SKM-1 (cell line): ENCODE results near the gene PLD6.
"Not testable (repeated sequence)": the region's sequence is repeated elsewhere in the genome, so short reads cannot be mapped to it uniquely, and the experiment has no call there.

Experiments
- DNase-seq: peaks from one replicate; lab custom pipeline; 2025; ENCODE audit not compliant: unreplicated experiment; lab: John Stamatoyannopoulos, UW

Gene PLD6

GRCh38 chr17:17177176-17177575 is 29.0 kb downstream of the PLD6 start:
- DNase-seq, result no peak

GRCh38 chr17:17176341-17176740 is 29.8 kb downstream of the PLD6 start:
- no peak for DNase-seq

- no peak for DNase-seq
These were observed 30.2 kb downstream of the PLD6 start for GRCh38 chr17:17175917-17176316.

- DNase-seq, result no peak
These were observed 30.8 kb downstream of the PLD6 start for GRCh38 chr17:17175340-17175739.

GRCh38 chr17:17173921-17174320 is 32.2 kb downstream of the PLD6 start:
- DNase-seq, result no peak

- no peak for DNase-seq
These were observed 33.1 kb downstream of the PLD6 start for GRCh38 chr17:17172990-17173389.

- no peak for DNase-seq
These were observed 33.9 kb downstream of the PLD6 start for GRCh38 chr17:17172001-17172939.

- DNase-seq, result no peak
These were observed 34.9 kb downstream of the PLD6 start for GRCh38 chr17:17171186-17171585.

- DNase-seq, result no peak
These were observed 35.7 kb downstream of the PLD6 start for GRCh38 chr17:17170346-17170985.

- DNase-seq, result no peak
These were observed 36.7 kb downstream of the PLD6 start for GRCh38 chr17:17169396-17169795.

- no peak for DNase-seq
These were observed 37.7 kb downstream of the PLD6 start for GRCh38 chr17:17168401-17168800.

GRCh38 chr17:17167986-17168385 is 38.1 kb downstream of the PLD6 start:
- no peak for DNase-seq

GRCh38 chr17:17167356-17167755 is 38.8 kb downstream of the PLD6 start:
- DNase-seq, result no peak

GRCh38 chr17:17166446-17166845 is 39.7 kb downstream of the PLD6 start:
- no peak for DNase-seq

- no peak for DNase-seq
These were observed 40.3 kb downstream of the PLD6 start for GRCh38 chr17:17165666-17166308.

GRCh38 chr17:17164676-17165075 is 41.5 kb downstream of the PLD6 start:
- no peak for DNase-seq

GRCh38 chr17:17164156-17164555 is 42.0 kb downstream of the PLD6 start:
- no peak for DNase-seq

- DNase-seq, result no peak
These were observed 44.4 kb downstream of the PLD6 start for GRCh38 chr17:17161759-17162158.

GRCh38 chr17:17161121-17161520 is 45.0 kb downstream of the PLD6 start:
- no peak for DNase-seq

GRCh38 chr17:17159571-17159970 is 46.6 kb downstream of the PLD6 start:
- DNase-seq, result no peak

GRCh38 chr17:17158506-17158905 is 47.6 kb downstream of the PLD6 start:
- not testable (repeated sequence) for DNase-seq

- no peak for DNase-seq
These were observed 49.1 kb downstream of the PLD6 start for GRCh38 chr17:17157041-17157440.
